SK-N-SH (cell line): ENCODE data around the gene SH2D3A. TPM values are rescaled to one million over a fixed set of nuclear protein-coding genes. Genes with fewer than 3 reads are reported as not detected.

Experiments used
- CTCF ChIA-PET: fragments of 300-600, 350-600 bp; formaldehyde crosslinking; extraction: SDS; loops from one replicate; lab custom pipeline; 2021; lab: Yijun Ruan, JAX
- POLR2A ChIA-PET: fragments of 350-600 bp; sonication (Branson Sonifier 250); formaldehyde crosslinking; extraction: SDS; loops from one replicate; lab custom pipeline; 2020; ENCODE audit warnings: antibody characterized with exemption, inconsistent platforms; lab: Yijun Ruan, JAX
- DNase-seq: peaks from one replicate; pipeline ENCODE4 v3.0.0; 2012
- H2AFZ ChIP-seq: fragments of 200-600 bp; sonication (generic); 2 replicates; pipeline ENCODE4 v1.8.1; 2016; ENCODE audit warnings: antibody characterized with exemption, mild to moderate bottlenecking, low read depth
- H3F3A ChIP-seq: fragments of 200-600 bp; sonication (generic); replicated peaks from 2 replicates; pipeline ENCODE3; 2016; ENCODE audit warnings: antibody characterized with exemption, mild to moderate bottlenecking; ENCODE audit not compliant: insufficient read depth
- H3K27ac ChIP-seq, 2 experiments: fragments of 200-500 bp in 1 of 2; fragments of 200-600 bp in 1 of 2; sonication (Bioruptor generic) in 1 of 2; sonication (generic), shearing (Covaris generic) in 1 of 2; 2 replicates each; pipeline versions ENCODE4 v1.5.1 to v1.6.1; 2014 to 2016; ENCODE audit warnings: low read depth in 2 of 2, inconsistent platforms in 1 of 2, low read length in 1 of 2, mild to moderate bottlenecking in 1 of 2, mixed read lengths in 1 of 2
- H3K27me3 ChIP-seq: fragments of 200-600 bp; sonication (generic), shearing (Covaris generic); 2 replicates; pipeline ENCODE4 v1.6.1; 2016; ENCODE audit warnings: mixed run types; ENCODE audit not compliant: insufficient read depth
- H3K36me3 ChIP-seq, 2 experiments: fragments of 200-500 bp in 1 of 2; fragments of 200-600 bp in 1 of 2; sonication (Bioruptor generic) in 1 of 2; sonication (generic) in 1 of 2; replicated peaks in 1 of 2; 2 replicates each; pipeline versions ENCODE3 to v1.5.1; 2014 to 2016; ENCODE audit warnings: low read length in 1 of 2, mild to moderate bottlenecking in 1 of 2; ENCODE audit not compliant: insufficient read depth in 2 of 2, control insufficient read depth in 1 of 2
- H3K4me1 ChIP-seq, 2 experiments: fragments of 200-500 bp in 1 of 2; fragments of 200-600 bp in 1 of 2; sonication (Bioruptor generic) in 1 of 2; sonication (generic), shearing (Covaris generic) in 1 of 2; 2 replicates each; pipeline versions ENCODE4 v1.5.1 to v1.6.1; 2014 to 2016; ENCODE audit warnings: low read depth in 1 of 2, low read length in 1 of 2, mixed run types in 1 of 2; ENCODE audit not compliant: insufficient read depth in 2 of 2, control insufficient read depth in 1 of 2
- H3K4me2 ChIP-seq: fragments of 200-600 bp; sonication (generic), shearing (Covaris generic); 2 replicates; pipeline ENCODE4 v1.6.1; 2017; ENCODE audit warnings: mixed run types
- H3K4me3 ChIP-seq, 2 experiments: fragments of 200-500 bp in 1 of 2; fragments of 200-600 bp in 1 of 2; sonication (Bioruptor generic) in 1 of 2; sonication (generic), shearing (Covaris generic) in 1 of 2; 2 replicates each; pipeline versions ENCODE4 v1.5.1 to v1.8.1; 2014 to 2016; ENCODE audit warnings: low read depth in 2 of 2, inconsistent platforms in 1 of 2, low read length in 1 of 2, mild to moderate bottlenecking in 1 of 2, mixed read lengths in 1 of 2, moderate library complexity in 1 of 2
- H3K79me2 ChIP-seq: fragments of 200-600 bp; sonication (generic); 2 replicates; pipeline ENCODE4 v1.8.1; 2017; ENCODE audit warnings: mild to moderate bottlenecking; ENCODE audit not compliant: insufficient read depth
- H3K9ac ChIP-seq: fragments of 200-600 bp; sonication (generic); 2 replicates; pipeline ENCODE4 v1.6.1; 2017; ENCODE audit warnings: mixed run types
- H3K9me2 ChIP-seq: fragments of 200-600 bp; sonication (generic); 2 replicates; pipeline ENCODE4 v1.6.1; 2017; ENCODE audit warnings: mixed run types
- H3K9me3 ChIP-seq: fragments of 200-600 bp; sonication (generic); 2 replicates; pipeline ENCODE4 v1.6.1; 2017; ENCODE audit warnings: mixed run types, mild to moderate bottlenecking, moderate library complexity
- H4K20me1 ChIP-seq: fragments of 200-600 bp; sonication (generic); 2 replicates; pipeline ENCODE4 v1.6.1; 2017; ENCODE audit warnings: mild to moderate bottlenecking, mixed run types; ENCODE audit not compliant: insufficient read depth
- EP300 ChIP-seq, 2 experiments: IDR thresholded peaks; 2 replicates each; pipeline versions ENCODE4 v1.4.0 to v1.6.1; 2012; ENCODE audit warnings: borderline replicate concordance in 1 of 2, low read depth in 1 of 2, low read length in 1 of 2
- FOXJ3 ChIP-seq: sonication (generic); formaldehyde crosslinking; IDR thresholded peaks from 2 replicates; pipeline ENCODE4 v1.5.1; 2020; ENCODE audit warnings: mild to moderate bottlenecking, missing genetic modification reagents
- FOXM1 ChIP-seq: IDR thresholded peaks from 2 replicates; pipeline ENCODE4 v1.4.0; 2012; ENCODE audit warnings: low read depth, mild to moderate bottlenecking
- MXI1 ChIP-seq: IDR thresholded peaks from 2 replicates; pipeline ENCODE4 v1.6.1; 2012; ENCODE audit warnings: mild to moderate bottlenecking, low read depth, low read length, improper control_type of control experiment
- WGBS: methylation state at CpG from one replicate; pipeline ENCODE4 v1.1.6; 2017; ENCODE audit warnings: low lambda C conversion rate; 5-methylcytosine and 5-hydroxymethylcytosine counted together
- polyA plus RNA-seq, 3 experiments: library from polyadenylated mRNA; depleted of rRNA; stranded (reverse); fragments of >200 nt; gene quantifications; 2 replicates each; pipeline ENCODE4 v1.2.3, GENCODE V29; 2012
- TF ChIP-seq, protein P1 (sequence below): fragments of 200-600 bp; sonication (generic); IDR thresholded peaks from 2 replicates; pipeline ENCODE4 v1.6.1; 2017; ENCODE audit warnings: antibody characterized with exemption, mild to moderate bottlenecking, moderate library complexity
- TF ChIP-seq, protein P2 (sequence below): IDR thresholded peaks from 2 replicates; pipeline ENCODE4 v1.4.0; 2012; ENCODE audit warnings: low read depth
- TF ChIP-seq, protein P3 (sequence below): fragments of 150-350 bp; IDR thresholded peaks from 2 replicates; pipeline ENCODE4 v1.6.1; 2016; ENCODE audit warnings: mild to moderate bottlenecking, low read depth, low read length
- TF ChIP-seq, protein P4 (sequence below): IDR thresholded peaks from 2 replicates; pipeline ENCODE4 v1.6.1; 2012; ENCODE audit warnings: mild to moderate bottlenecking, low read depth, low read length, moderate library complexity
- TF ChIP-seq, protein P5 (sequence below): IDR thresholded peaks from 2 replicates; pipeline ENCODE4; 2012

Gene SH2D3A
- polyA plus RNA-seq, 1 of the 3 experiments (the other 2 are of a cell fraction): 0.35 TPM

DNA sequence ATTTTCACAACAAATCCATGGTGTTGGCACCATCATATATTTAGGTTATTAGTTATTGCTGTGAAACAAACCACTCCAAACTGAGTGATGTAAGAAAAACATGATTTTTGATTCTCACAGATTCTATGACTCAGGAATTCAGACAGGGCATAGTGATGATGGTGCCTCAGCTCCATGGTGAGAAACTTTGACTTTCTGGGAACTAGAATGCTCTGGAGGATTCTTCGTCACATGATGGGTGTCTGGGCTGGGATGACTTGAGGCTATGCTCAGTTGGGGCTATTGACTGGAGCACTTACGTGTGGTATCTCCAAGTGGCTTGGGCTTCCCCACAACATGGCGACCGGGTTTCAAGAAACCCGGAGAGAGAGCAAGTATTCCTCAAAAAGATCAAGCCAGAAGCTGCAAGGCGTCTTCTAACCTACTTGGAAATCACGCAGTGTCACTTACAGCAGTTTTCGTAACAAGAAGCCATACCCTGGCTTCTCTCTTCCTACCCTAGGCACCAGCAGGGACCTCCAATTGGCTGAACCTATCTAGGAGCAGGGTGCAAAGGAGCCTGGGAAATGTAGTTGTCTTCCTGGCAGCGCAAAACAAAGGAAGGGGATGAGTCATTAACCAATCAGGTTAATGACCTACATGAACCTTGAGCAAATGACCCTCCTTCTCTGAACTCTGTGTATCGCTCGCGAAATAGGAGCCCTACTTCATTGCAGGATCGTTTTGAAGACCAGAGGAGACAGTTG lies 27.6 kb upstream of the SH2D3A start (continued):
- TF ChIP-seq, protein P1, sequence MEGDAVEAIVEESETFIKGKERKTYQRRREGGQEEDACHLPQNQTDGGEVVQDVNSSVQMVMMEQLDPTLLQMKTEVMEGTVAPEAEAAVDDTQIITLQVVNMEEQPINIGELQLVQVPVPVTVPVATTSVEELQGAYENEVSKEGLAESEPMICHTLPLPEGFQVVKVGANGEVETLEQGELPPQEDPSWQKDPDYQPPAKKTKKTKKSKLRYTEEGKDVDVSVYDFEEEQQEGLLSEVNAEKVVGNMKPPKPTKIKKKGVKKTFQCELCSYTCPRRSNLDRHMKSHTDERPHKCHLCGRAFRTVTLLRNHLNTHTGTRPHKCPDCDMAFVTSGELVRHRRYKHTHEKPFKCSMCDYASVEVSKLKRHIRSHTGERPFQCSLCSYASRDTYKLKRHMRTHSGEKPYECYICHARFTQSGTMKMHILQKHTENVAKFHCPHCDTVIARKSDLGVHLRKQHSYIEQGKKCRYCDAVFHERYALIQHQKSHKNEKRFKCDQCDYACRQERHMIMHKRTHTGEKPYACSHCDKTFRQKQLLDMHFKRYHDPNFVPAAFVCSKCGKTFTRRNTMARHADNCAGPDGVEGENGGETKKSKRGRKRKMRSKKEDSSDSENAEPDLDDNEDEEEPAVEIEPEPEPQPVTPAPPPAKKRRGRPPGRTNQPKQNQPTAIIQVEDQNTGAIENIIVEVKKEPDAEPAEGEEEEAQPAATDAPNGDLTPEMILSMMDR: no peak
- TF ChIP-seq FOXJ3 (CRISPR knock-in tag) (no peak), MXI1 (no peak)
- TF ChIP-seq, protein P2, sequence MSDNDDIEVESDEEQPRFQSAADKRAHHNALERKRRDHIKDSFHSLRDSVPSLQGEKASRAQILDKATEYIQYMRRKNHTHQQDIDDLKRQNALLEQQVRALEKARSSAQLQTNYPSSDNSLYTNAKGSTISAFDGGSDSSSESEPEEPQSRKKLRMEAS: no peak
- TF ChIP-seq, protein P3, sequence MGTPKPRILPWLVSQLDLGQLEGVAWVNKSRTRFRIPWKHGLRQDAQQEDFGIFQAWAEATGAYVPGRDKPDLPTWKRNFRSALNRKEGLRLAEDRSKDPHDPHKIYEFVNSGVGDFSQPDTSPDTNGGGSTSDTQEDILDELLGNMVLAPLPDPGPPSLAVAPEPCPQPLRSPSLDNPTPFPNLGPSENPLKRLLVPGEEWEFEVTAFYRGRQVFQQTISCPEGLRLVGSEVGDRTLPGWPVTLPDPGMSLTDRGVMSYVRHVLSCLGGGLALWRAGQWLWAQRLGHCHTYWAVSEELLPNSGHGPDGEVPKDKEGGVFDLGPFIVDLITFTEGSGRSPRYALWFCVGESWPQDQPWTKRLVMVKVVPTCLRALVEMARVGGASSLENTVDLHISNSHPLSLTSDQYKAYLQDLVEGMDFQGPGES: no peak

DNA sequence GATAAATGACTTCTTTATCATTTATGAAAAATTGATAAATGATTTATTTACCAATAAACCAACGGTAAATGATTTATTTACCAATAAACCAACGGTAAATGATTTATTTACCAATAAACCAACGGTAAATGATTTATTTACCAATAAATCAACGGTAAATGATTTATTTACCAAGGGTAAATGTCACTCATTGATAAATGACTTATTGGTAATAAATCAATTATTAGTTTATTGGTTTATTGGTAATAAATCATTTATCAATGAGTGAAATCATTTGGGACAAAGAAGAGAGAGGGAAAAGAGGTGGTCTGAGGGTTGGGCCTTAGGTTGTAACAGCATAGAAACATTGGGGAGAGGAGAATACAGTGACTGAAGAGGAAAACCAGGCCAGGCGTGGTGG lies 26.7 kb upstream of the SH2D3A start:
- Histone ChIP-seq H2AFZ (no peak overlapping the region), H3K9ac (no peak overlapping the region), H3K36me3 (no peaks in the 10 kb centered on the region), H4K20me1 (no peaks in the 10 kb centered on the region), H3K79me2 (no peaks in the 10 kb centered on the region), H3K9me2 (no peaks in the 10 kb centered on the region), H3K9me3 (no peaks in the 10 kb centered on the region), H3K27me3 (peaks cover 19% of the 10 kb centered on the region; the same call in 1 of the 2 replicates), H3K4me3 (no peak overlapping the region), H3K4me2 (no peak overlapping the region), H3F3A (no peaks in the 10 kb centered on the region), H3K4me1 (no peaks in the 10 kb centered on the region), H3K27ac (no peak overlapping the region)
- DNase-seq: no peak
- POLR2A ChIA-PET: no interaction called here
- CTCF ChIA-PET: no interaction called here
- WGBS: 6% methylated on average over 5 of the region's 5 CpGs
- TF ChIP-seq, protein P4, sequence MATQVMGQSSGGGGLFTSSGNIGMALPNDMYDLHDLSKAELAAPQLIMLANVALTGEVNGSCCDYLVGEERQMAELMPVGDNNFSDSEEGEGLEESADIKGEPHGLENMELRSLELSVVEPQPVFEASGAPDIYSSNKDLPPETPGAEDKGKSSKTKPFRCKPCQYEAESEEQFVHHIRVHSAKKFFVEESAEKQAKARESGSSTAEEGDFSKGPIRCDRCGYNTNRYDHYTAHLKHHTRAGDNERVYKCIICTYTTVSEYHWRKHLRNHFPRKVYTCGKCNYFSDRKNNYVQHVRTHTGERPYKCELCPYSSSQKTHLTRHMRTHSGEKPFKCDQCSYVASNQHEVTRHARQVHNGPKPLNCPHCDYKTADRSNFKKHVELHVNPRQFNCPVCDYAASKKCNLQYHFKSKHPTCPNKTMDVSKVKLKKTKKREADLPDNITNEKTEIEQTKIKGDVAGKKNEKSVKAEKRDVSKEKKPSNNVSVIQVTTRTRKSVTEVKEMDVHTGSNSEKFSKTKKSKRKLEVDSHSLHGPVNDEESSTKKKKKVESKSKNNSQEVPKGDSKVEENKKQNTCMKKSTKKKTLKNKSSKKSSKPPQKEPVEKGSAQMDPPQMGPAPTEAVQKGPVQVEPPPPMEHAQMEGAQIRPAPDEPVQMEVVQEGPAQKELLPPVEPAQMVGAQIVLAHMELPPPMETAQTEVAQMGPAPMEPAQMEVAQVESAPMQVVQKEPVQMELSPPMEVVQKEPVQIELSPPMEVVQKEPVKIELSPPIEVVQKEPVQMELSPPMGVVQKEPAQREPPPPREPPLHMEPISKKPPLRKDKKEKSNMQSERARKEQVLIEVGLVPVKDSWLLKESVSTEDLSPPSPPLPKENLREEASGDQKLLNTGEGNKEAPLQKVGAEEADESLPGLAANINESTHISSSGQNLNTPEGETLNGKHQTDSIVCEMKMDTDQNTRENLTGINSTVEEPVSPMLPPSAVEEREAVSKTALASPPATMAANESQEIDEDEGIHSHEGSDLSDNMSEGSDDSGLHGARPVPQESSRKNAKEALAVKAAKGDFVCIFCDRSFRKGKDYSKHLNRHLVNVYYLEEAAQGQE: no peak
- TF ChIP-seq EP300 (IDR thresholded peaks at IDR 0.05; ENCODE audit: borderline replicate concordance in 1 of 2, low read depth in 1 of 2, low read length in 1 of 2): no peak
- TF ChIP-seq, protein P5, sequence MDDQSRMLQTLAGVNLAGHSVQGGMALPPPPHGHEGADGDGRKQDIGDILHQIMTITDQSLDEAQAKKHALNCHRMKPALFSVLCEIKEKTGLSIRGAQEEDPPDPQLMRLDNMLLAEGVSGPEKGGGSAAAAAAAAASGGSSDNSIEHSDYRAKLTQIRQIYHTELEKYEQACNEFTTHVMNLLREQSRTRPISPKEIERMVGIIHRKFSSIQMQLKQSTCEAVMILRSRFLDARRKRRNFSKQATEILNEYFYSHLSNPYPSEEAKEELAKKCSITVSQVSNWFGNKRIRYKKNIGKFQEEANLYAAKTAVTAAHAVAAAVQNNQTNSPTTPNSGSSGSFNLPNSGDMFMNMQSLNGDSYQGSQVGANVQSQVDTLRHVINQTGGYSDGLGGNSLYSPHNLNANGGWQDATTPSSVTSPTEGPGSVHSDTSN: no peak
- no peak for TF ChIP-seq FOXM1
